Head of caudate nucleus (tissue), 42 donors: ENCODE measurements around the gene DLEC1.
A peak's percentile ranks its signal among the peaks of the same experiment; 100 is the strongest.

Experiments
- DNase-seq, 42 donors: peaks; one replicate each; pipeline versions ENCODE4 v3.0.0 to v3.0.0-alpha.2; 2020 to 2021; ENCODE audit warnings: mixed read lengths in 7 of 42
- intact Hi-C: fragments of 100-400 bp; cut with DNase I; formaldehyde crosslinking; loops from one replicate; pipeline ENCODE4 v1.15.0; 2022

Gene DLEC1

DNA sequence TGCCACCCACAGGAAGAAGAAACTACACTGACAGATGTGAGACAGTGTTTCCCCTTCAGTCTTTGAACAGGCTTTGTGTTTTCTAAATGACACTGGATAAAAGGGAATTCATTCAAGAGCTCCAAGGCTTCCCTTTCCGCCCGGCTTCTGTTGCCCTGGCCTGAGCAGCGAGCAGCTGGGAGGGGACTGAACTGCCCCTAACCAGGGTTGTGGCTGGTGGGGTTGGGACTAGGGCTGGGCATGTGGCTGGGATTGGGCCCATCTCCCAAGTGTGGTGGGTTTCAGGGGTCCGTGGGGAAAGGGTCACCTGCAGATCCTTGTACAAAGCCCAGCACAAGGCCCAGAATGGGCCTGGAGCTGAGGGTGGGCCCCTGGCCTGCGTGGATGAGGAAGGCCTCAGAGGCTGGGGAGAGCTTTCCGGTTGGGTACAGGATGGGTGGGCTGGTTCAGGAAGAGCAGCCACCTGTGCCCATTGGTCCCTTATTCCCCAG is 38.0 kb upstream of the DLEC1 start:
- intact Hi-C loops: loop anchor here (10.0 kb wide), 1 partner anchor 484 kb away; no protein-coding TSS in a partner anchor
- DNase-seq: peak in 5 of 42 donors; percentile 21 to 60 (median 38)

DNA sequence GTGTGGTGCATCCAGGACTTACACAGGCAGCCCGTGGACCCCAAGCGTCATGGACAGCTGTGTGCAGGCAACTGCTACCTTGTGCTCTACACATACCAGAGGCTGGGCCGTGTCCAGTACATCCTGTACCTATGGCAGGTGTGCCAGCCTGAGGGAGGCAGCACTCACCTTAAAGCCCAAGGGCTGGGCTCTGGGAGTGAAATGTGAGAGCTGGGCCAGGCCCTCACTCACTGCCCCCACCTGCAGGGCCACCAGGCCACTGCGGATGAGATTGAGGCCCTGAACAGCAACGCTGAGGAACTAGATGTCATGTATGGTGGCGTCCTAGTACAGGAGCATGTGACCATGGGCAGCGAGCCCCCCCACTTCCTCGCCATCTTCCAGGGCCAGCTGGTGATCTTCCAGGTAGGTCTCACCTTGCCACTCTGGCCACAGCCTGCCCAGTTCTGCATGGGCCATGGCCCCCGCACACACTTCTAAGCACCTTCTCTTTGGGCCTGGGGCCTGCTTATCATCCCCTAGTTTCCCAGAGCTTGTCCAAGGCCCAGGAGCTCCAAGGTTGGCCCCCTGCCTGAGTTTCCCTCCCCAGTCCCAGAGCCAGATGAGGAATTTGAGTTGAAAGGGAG is 37.4 kb upstream of the DLEC1 start:
- intact Hi-C loops: loop anchor here (10.0 kb wide), 1 partner anchor 483 kb away; no protein-coding TSS in a partner anchor
- peak in 2 of 42 donors; percentile 4 to 13 for DNase-seq

DNA sequence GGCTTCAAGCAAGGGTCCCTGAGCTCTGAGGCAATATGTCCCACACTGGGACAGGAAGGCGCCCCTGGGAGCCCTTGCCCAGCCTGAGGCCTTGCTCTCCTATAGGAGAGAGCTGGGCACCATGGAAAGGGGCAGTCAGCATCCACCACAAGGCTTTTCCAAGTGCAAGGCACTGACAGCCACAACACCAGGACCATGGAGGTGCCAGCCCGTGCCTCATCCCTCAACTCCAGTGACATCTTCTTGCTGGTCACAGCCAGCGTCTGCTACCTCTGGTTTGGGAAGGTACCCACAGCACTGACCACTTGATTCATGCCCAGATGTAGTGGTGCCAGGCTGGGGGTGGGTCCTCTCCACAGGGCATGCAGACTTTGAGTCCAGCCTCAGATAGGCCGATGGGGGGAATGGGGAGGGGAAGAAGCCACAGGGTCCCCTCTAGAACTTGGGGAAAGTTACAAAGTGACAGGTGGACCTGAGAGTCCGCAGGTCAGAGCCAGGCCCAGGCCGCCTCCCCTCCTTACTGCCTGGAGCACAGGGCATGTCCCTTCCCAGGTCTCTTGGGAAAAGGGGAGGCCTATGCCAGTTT is 36.6 kb upstream of the DLEC1 start:
- intact Hi-C loops: loop anchor here (10.0 kb wide), 1 partner anchor 482 kb away; no protein-coding TSS in a partner anchor
- DNase-seq: peak in 2 of 42 donors; percentile 0 to 5

DNA sequence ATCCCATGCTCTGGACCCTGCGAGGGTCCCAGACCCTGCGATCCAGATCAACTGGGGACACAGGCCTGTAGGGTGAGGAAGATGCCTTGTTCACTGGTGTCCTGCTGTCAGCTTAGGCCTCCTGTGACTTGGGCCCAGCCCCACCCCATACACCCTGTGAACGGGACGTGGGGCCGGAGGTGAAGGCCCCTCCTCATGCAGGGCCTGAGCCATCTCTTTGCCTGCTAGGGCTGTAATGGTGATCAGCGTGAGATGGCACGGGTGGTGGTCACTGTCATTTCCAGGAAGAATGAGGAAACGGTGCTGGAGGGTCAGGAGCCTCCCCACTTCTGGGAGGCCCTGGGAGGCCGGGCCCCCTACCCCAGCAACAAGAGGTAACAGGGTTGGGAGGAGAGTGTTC is 36.1 kb upstream of the DLEC1 start:
- no peak for DNase-seq
- intact Hi-C loops: loop anchor here (10.0 kb wide), 1 partner anchor 482 kb away; no protein-coding TSS in a partner anchor

DNA sequence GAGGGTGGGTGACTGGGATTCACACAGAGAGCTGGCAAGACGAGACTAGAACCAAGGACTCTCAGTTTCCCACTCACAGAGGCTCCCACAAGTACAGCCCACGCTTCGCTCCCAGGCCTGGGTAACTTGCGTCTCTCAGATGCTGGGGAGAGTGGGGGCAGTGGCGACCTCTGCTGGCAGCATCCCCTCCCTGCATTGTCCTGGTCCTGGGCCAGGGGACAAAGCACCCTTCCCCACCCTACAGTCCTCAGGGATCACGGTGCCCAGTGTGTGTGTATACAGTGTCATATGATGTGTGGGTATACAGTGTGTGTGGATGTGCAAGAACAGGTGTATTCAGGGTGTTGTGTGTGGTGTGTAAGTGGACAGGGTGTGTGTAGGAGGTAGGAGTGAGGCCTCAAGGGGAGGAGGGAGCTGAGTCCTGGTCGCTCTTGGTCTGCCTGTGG is 35.6 kb upstream of the DLEC1 start:
- DNase-seq: peak; percentile 74 to 94 (median 83)
- intact Hi-C loops: loop anchor here (10.0 kb wide), 1 partner anchor 481 kb away; no protein-coding TSS in a partner anchor

DNA sequence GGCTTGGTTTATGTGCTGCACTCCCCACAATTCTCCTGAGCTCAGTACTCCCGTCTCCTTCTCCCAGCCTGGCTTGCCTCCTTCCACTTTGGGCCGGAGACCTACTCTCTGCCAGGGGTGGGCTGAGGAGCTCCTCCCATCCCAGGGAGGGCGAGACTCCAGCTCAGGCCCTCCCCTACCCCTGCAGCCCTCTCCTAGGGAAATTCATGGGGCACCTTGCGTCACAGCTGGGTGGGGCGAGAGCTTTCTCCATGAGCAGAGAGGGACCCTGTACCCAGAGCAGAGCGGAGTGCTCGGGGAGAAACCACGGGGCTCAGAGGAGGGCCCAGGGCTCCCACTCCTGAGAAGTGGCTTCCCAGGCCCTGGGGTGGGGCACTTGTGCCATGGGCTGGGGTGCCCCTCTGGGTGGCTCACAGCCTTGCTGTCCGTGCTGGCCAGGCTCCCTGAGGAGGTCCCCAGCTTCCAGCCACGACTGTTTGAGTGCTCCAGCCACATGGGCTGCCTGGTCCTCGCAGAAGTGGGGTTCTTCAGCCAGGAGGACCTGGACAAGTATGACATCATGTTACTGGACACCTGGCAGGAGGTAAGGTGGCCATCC is 35.1 kb upstream of the DLEC1 start:
- intact Hi-C loops: loop anchor here (10.0 kb wide), 1 partner anchor 481 kb away; no protein-coding TSS in a partner anchor
- peak in 3 of 42 donors; percentile 10 to 51 (median 44) for DNase-seq

DNA sequence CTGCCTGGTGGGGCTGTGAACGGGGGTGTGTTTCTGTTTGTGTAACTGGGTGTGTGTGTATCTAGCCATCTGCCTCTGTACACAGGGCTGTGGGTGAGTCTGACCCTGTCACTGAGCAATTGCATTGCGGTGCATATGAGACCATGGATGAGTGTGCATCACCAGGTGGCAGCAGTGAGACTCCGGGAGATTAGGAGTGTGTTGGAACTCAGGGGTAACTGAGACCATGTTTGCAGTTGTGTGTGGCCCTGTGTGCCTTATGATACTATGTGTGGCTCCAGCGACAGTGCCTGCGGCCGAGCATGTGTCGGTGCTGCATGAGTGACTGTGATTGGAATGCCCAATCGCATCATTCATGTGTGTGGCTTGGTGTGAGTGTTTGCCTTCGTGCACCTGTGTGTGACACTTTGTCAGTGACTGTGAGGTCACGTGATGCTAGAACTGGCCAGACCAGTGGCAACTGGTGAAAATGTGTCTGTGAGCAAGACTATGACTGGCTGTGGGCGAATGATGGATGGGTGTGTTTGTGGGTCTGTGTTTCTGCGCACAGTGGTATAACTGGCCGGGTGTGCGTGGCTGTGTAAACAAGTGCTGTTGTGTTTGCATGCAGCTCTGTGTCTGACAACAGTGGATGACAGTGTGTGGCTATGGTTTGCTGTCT is 34.5 kb upstream of the DLEC1 start:
- peak; percentile 63 to 96 (median 86) for DNase-seq
- intact Hi-C loops: loop anchor here (10.0 kb wide), 1 partner anchor 480 kb away; no protein-coding TSS in a partner anchor

DNA sequence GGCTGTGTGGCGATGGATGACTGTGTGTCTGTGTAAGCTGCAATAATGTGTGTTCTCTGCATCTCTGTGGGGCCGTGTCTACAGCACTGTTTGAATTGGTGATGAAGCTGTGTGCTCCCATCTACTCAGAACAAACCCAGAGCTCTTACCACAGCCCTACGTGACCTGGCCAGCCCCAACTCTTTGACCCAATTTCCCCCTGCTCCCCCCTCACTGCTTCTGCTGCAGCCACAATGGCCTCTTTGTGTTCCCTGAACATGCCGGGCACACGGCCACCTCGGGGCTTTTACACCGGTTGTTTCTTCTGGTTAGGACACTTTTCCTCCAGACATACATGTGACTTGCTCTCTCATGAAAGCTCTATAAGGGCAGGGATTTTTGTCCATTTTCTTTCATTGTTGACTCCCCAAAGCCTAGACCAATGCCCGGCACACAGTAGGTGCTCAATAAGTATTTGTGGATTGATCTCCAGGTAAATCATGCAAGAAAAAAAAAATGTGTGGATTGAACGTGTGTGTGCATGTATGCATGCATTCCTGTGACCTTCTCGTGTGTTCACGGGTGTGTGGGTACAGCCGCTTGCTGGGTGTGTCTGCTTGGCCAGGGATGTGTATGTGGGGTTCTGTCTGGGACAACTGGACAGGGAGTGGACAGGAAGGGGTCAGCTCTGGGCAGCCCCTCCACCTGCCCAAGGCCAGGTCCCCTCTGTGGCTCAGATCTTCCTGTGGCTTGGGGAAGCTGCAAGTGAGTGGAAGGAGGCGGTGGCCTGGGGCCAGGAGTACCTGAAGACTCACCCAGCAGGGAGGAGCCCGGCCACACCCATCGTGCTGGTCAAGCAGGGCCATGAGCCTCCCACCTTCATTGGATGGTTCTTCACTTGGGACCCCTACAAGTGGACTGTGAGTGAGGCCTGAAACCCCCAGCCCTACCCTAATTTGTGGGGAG is 33.7 kb upstream of the DLEC1 start:
- DNase-seq: peak; percentile 81 to 97 (median 93)
- intact Hi-C loops: loop anchor here (10.0 kb wide), 1 partner anchor 479 kb away; no protein-coding TSS in a partner anchor

DNA sequence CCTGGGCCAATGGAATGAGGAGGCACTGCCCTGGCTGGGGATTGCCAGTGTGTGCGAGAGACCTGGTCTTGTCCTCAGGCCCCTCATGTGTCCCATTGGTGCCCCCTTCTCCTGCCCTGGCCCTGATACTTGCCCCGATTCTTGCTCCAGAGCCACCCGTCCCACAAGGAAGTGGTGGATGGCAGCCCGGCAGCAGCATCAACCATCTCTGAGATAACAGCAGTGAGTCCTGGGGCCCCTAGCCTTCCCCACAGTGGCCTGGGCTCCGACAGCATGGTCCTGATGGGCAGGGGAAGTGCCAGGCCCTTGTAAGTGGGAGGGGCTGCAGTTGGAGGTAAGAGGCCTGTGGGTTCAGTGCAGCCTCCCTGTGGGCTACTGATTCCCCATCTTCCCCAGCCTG is 33.0 kb upstream of the DLEC1 start:
- DNase-seq: no peak
- intact Hi-C loops: loop anchor here (10.0 kb wide), 1 partner anchor 479 kb away; no protein-coding TSS in a partner anchor

DNA sequence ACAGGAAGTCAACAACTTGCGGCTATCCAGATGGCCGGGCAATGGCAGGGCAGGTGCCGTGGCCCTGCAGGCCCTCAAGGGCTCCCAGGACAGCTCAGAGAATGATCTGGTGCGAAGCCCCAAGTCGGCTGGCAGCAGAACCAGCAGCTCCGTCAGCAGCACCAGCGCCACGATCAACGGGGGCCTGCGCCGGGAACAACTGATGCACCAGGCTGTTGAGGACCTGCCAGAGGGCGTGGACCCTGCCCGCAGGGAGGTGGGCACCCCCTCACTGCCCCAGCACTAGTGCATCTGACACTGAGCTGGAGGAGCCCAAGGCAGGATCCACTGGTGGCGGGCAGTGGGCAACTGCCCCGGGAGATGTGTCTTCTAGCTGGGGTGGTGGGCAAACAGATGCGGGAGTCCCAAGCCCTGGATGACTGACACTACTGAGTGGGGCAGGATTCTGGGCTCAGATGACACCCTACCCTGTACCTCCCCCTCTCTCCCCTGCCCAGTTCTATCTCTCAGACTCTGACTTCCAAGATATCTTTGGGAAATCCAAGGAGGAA is 32.5 kb upstream of the DLEC1 start:
- peak in 1 of 42 donors; percentile 5 for DNase-seq
- intact Hi-C loops: loop anchor here (10.0 kb wide), 1 partner anchor 478 kb away; no protein-coding TSS in a partner anchor

DNA sequence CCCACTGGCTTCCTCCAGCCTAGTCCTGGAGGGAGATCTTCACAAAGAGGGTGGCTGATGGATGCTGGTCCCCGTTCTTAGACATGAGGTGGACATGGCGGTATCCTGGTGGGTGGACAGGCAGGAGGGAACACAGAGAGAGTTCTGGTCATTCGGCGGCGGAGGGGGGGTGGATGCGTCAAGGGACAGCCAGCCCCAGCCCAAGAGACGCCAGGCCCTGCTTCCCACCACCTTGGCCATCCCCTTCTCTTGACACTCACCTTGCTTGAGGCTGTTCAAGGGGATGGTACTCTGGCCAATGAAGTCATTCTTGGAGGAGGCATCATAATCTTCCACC is 31.3 kb upstream of the DLEC1 start:
- DNase-seq: peak in 1 of 42 donors; percentile 1
- intact Hi-C loops: loop anchor here (10.0 kb wide), 1 partner anchor 477 kb away; no protein-coding TSS in a partner anchor

DNA sequence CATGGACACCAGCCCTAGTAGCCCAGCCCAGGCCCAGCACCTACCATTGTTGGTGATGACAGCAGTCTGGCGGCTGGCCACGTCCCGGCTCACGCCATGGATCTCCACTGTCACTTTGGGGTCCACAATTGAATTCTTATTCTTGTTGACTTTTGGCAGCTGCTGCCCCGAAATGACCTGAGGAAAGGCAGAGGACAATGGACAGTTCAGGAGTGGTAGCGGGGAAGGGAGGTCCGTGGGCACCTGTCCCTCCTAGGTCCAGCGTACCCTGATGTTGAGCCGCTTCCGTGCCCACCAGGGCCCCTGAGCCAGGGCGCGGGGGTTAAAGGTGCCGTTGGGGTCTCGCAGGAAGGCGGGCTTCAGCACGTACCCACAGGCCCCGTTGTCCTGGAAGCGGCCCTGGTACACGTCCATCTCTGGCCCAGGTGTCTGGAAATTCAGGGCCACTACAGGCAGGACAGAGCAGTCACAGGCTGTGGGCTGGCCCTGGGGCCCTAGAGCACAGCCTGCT is 30.8 kb upstream of the DLEC1 start:
- intact Hi-C loops: loop anchor here (10.0 kb wide), 1 partner anchor 477 kb away; no protein-coding TSS in a partner anchor
- DNase-seq: peak in 1 of 42 donors; percentile 4

DNA sequence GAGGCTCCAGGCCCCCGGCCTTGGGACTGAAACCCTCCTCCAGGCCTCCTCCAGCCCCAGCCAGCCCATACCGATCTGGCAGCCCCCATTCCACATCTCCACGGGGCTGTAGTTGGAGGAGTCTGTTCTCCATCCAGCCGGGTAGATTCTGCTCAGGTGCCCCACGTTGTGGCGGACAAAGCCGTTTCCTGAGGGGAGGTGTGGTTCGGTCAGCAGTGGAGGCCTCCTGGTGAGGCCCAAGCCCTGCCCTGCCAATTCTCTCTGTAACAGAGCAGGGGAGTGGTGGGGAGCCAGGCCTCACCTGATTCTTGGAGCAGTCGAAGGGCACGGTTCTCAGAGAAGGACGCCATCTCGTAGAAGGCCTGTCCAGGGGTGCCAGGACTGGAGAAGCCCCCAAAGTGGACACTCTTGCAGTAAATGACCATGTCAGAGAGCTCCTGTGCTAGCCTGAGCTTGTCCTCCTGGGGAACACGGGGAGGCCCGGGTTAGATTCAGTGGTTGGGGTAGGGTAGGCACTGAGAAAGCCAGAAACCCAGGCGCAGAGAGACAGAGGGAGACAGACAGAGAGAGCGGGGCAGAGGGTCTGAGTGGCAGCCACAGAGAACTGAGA is 29.9 kb upstream of the DLEC1 start:
- DNase-seq: no peak
- intact Hi-C loops: loop anchor here (10.0 kb wide), 1 partner anchor 476 kb away; no protein-coding TSS in a partner anchor

DNA sequence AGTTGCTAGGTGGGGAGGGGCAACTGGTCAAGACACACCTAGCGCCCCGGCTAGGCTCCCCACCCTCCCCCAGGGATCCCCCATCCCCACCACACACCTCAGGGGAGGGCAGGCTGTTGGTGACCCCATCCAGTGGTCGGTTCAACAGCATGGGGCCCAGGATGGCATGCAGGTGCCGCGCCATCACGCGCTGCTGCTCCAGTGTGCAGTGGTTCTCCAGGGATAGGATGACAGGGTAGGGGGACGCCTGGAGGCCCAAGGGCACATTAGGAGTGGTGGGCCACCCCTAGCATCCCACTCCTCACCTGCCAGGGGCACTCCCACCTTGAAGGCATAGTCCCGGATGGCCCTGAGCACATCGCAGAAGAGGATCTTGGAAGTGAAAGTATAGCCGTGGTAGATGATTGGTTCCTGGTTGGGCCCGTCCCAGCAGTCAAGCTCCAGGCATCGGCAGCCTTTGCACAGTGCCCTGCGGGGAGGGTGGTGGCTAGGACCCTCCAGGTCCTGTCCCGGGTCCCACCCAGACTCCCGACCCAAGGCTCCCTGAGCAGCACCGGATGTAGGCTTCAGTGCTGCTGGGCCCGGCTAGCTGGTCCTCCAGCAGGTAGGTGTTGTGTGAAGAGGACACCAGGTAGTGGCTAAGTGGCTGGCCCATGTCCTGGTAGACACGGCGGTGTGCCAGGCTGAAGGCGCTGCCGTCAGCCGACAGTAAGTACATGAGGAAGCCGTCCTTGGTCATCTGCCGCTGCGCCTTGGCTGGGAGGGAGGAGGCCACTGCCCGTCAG is 29.0 kb upstream of the DLEC1 start:
- DNase-seq: peak in 1 of 42 donors; percentile 3
- intact Hi-C loops: loop anchor here (10.0 kb wide), 1 partner anchor 475 kb away; no protein-coding TSS in a partner anchor

DNA sequence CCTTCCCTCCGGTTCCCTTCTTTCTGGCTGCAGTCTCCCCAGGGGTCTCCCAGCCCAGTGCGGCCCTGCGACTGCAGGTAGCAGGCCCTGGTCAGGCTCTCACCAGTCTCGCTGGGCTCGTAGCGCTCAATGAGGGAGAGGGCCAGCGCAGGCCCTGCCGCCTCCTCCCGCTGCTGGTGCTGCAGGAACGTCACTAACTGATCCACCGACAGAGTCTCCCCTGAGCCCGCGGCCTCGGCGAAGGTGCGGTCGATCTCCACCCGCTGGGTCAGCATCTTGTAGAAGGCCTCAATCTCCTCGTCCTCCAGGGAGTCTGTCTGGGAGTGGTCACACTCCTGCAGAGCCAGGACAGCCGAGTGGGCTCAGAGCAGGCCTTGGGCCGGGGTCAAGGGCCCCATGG is 27.9 kb upstream of the DLEC1 start:
- intact Hi-C loops: no loop called here
- peak in 2 of 42 donors; percentile 3 to 17 for DNase-seq

DNA sequence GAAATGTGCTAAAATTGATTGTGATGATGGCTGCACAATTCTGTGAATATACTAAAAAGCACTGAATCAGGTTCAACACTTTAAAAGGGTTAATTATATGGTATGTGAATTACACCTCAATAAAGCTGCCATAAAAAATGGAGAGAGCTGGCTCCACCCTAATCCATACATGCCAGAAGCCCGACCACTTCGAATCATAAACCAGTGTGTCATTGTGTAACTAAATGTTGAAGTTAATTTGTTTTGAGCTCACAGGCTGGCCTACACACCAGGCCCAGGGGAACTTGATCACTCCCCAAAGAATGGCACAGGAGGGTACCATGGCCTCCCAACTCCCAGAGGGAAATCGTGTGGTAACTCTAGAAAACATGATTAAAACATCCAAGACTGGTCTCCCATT is 23.5 kb upstream of the DLEC1 start:
- intact Hi-C loops: no loop called here
- DNase-seq: no peak
